GM18951 (cell line): ENCODE measurements around the gene PPL.

Experiments
- POLR2A ChIP-seq: IDR thresholded peaks from 4 replicates; pipeline ENCODE4 v1.6.1; 2011; ENCODE audit warnings: mild to moderate bottlenecking; ENCODE audit not compliant: insufficient read length, insufficient read depth; ENCODE audit errors: extremely low read depth
- in situ Hi-C: fragments of 300-500 bp; cut with MboI; formaldehyde crosslinking; loops from one replicate; pipeline ENCODE4 v1.12.0; 2022; ENCODE audit warnings: low sequenced_read_pairs, mixed read lengths, inconsistent platforms; ENCODE audit not compliant: unreplicated experiment

PPL gene

GRCh38 chr16:4836727-4837126 is 100.2 kb downstream of the PPL start:
- TF ChIP-seq POLR2A = no peak
- in situ Hi-C loops = no loop called here

DNA sequence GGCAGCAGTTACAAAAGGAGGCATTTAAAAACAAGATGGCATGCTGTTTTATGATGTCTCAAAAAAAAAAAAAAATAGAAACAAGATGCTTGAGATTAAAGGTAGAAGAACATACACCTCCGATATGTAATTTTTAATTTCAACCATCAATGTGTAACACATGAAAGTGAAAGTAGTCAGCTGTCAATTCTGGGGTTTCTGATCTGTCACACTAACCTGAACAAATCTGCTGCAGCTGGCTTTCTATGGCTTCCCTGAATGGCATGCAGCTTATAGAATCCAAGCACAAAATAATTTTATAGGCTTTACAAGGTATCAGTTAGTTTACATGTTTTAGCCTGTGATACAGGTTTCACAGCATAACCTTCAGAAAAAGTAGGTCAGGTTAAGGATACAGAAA is 103.4 kb downstream of the PPL start:
- no peak for TF ChIP-seq POLR2A
- in situ Hi-C loops = no loop called here

GRCh38 chr16:4832698-4833343 is 104.1 kb downstream of the PPL start:
- in situ Hi-C loops = no loop called here
- no peak for TF ChIP-seq POLR2A
